ENCODE results near the gene NLRP1.

NLRP1 gene

DNA sequence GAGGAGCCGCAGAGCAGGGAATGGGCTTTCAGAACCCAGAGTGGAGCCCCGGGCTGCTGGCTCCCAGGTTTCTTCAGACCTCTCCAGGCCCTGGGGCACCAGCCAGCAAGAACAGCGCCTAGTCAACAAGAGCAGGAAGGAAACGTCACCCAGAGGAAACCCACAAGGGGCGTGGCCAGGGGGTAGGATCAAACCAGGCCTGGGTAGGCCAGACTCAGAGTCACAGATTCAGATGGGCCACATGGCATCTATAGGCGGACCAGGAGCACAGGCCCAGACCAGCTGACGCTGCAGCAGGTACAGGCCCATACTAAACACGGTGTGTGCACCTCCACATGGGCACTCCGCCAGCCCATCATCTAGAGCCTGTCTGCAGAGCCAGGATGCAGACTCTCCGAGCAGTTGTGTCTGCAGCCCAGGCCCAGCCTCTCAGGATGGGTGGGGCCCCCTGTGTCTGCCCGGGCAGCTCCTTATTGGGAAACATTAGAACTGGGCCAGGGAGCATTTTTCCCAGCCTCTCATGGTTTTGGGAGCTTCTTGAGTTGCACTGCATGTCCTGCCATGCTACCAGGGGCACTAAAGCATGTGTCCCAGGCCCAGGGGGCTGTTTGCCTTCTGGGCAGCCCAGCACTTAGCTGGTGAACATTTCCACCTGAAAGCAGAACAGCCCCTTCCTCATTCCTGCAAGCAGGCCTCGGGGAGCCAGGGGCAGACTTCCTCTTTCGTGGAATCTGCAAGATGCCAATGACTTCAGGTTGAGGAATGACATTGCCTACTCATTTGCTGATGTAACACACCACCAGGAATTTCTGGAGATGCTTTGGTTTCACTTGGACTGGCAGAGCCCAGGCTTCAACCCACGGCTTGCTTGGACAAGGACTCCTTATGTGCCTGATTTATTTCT is at the start of gene NLRP1:
Gene NLRP1 (minus strand): TSS at position 127 of the 904 bp plus-strand sequence. CDS start 552 bp downstream, outside the sequence.
- DNase-seq (ENCODE audit: insufficient read length, low spot score) (no peak), FAIRE-seq (no peak)
- TF ChIP-seq, protein P1, sequence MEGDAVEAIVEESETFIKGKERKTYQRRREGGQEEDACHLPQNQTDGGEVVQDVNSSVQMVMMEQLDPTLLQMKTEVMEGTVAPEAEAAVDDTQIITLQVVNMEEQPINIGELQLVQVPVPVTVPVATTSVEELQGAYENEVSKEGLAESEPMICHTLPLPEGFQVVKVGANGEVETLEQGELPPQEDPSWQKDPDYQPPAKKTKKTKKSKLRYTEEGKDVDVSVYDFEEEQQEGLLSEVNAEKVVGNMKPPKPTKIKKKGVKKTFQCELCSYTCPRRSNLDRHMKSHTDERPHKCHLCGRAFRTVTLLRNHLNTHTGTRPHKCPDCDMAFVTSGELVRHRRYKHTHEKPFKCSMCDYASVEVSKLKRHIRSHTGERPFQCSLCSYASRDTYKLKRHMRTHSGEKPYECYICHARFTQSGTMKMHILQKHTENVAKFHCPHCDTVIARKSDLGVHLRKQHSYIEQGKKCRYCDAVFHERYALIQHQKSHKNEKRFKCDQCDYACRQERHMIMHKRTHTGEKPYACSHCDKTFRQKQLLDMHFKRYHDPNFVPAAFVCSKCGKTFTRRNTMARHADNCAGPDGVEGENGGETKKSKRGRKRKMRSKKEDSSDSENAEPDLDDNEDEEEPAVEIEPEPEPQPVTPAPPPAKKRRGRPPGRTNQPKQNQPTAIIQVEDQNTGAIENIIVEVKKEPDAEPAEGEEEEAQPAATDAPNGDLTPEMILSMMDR (IDR thresholded peaks at IDR 0.05; ENCODE audit: insufficient read depth, missing control alignments) = no peak

- no peak for FAIRE-seq
- no peak for DNase-seq (ENCODE audit: insufficient read length, low spot score)
- TF ChIP-seq, protein P1 (IDR thresholded peaks at IDR 0.05; ENCODE audit: insufficient read depth, missing control alignments) = no peak
Measured at GRCh38 chr17:5631958-5632590, 47.8 kb upstream of the NLRP1 start.

GRCh38 chr17:5630434-5630833 is 46.1 kb upstream of the NLRP1 start:
- no peak for FAIRE-seq
- DNase-seq (ENCODE audit: insufficient read length, low spot score) = no peak

GRCh38 chr17:5629128-5629527 is 44.8 kb upstream of the NLRP1 start:
- DNase-seq (ENCODE audit: insufficient read length, low spot score) = no peak
- TF ChIP-seq, protein P1 (IDR thresholded peaks at IDR 0.05; ENCODE audit: insufficient read depth, missing control alignments) = no peak
- FAIRE-seq = no peak

More at GRCh38 chr17:5630434-5630833, 46.1 kb upstream of the NLRP1 start:
- TF ChIP-seq, protein P1 (IDR thresholded peaks at IDR 0.05; ENCODE audit: insufficient read depth, missing control alignments) = no peak

DNA sequence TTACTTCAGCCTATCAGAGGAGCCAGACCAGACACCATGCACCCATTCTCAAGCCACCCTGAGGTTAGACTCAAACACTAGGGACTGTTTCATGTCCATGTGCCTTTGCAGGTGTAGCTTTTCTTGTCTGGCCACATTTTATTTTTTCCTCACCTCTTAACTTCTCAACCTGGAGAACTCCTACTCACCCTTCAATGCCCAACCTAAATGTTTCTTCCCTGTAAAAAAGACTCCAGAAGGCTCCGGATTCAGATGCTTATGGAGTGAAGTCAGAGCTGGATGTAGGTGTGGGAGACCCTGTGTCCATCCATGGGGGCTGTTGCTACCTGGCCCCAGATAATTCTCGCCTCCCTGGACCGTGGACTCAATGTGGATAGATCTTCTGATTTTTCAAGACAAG is 44.0 kb upstream of the NLRP1 start:
- TF ChIP-seq, protein P1 (IDR thresholded peaks at IDR 0.05; ENCODE audit: insufficient read depth, missing control alignments) = no peak
- FAIRE-seq = no peak
- DNase-seq (ENCODE audit: insufficient read length, low spot score) = no peak

- no peak for DNase-seq (ENCODE audit: insufficient read length, low spot score)
- TF ChIP-seq, protein P1 (IDR thresholded peaks at IDR 0.05; ENCODE audit: insufficient read depth, missing control alignments) = no peak
- no peak for FAIRE-seq
Measured at GRCh38 chr17:5624211-5624610, 39.9 kb upstream of the NLRP1 start.

Measured in D721Med (cell line).